Mesenchymal stem cell (in vitro differentiated cells and primary cell): ENCODE results near the gene SMC6.

ENCODE experiments used
- DNase-seq: peaks from one replicate; pipeline ENCODE4 v3.0.0-alpha.2; 2013
- H2AFZ ChIP-seq: one replicate; pipeline ENCODE4 v1.6.1; 2013; ENCODE audit warnings: low read depth, mild to moderate bottlenecking, control low read depth, inconsistent platforms, low read length, moderate library complexity
- H2AK5ac ChIP-seq: 2 replicates; pipeline ENCODE4 v1.6.1; 2013; ENCODE audit warnings: low read length, moderate library complexity, mild to moderate bottlenecking, inconsistent platforms; ENCODE audit not compliant: severe bottlenecking
- H2BK120ac ChIP-seq: one replicate; pipeline ENCODE4 v1.6.1; 2013; ENCODE audit warnings: low read depth, mild to moderate bottlenecking, inconsistent platforms, low read length, moderate library complexity
- H2BK12ac ChIP-seq, 2 experiments: one replicate each; pipeline ENCODE4 v1.6.1; 2013; ENCODE audit warnings: inconsistent platforms in 2 of 2, low read length in 2 of 2, mild to moderate bottlenecking in 2 of 2, moderate library complexity in 2 of 2, control low read depth in 1 of 2
- H2BK15ac ChIP-seq: one replicate; pipeline ENCODE4 v1.6.1; 2013; ENCODE audit warnings: mild to moderate bottlenecking, low read depth, inconsistent platforms; ENCODE audit not compliant: poor library complexity, severe bottlenecking
- H2BK5ac ChIP-seq: 2 replicates; pipeline ENCODE4 v1.6.1; 2013; ENCODE audit warnings: low read depth, mild to moderate bottlenecking, low read length, control low read depth, inconsistent platforms; ENCODE audit not compliant: poor library complexity, severe bottlenecking
- H3K14ac ChIP-seq, 2 experiments: one replicate each; pipeline ENCODE4 v1.6.1; 2013; ENCODE audit warnings: inconsistent platforms in 2 of 2, low read length in 2 of 2, control low read depth in 1 of 2, mild to moderate bottlenecking in 1 of 2, moderate library complexity in 1 of 2
- H3K18ac ChIP-seq, 2 experiments: one replicate each; pipeline ENCODE4 v1.6.1; 2013; ENCODE audit warnings: inconsistent platforms in 2 of 2, low read length in 2 of 2, control low read depth in 1 of 2, low read depth in 1 of 2, mild to moderate bottlenecking in 1 of 2
- H3K23ac ChIP-seq, 2 experiments: one replicate each; pipeline ENCODE4 v1.6.1; 2013; ENCODE audit warnings: inconsistent platforms in 2 of 2, low read length in 2 of 2, mild to moderate bottlenecking in 2 of 2, moderate library complexity in 2 of 2, control low read depth in 1 of 2
- H3K27ac ChIP-seq: 2 replicates; pipeline ENCODE4 v1.5.1; 2013; ENCODE audit warnings: mild to moderate bottlenecking, moderate library complexity, low read length, control low read depth, inconsistent platforms; ENCODE audit not compliant: poor library complexity, severe bottlenecking
- H3K27me3 ChIP-seq, 2 experiments: 2 replicates each; pipeline versions ENCODE4 v1.6.1 to v1.7.0; 2013; ENCODE audit warnings: low read length in 2 of 2, mild to moderate bottlenecking in 2 of 2, moderate library complexity in 2 of 2, control low read depth in 1 of 2, inconsistent platforms in 1 of 2; ENCODE audit not compliant: control insufficient read depth in 1 of 2, insufficient read depth in 1 of 2
- H3K36me3 ChIP-seq, 2 experiments: 2 replicates each; pipeline versions ENCODE4 v1.6.1 to v1.7.0; 2013; ENCODE audit warnings: low read length in 2 of 2, control low read depth in 1 of 2, inconsistent platforms in 1 of 2, low read depth in 1 of 2, mild to moderate bottlenecking in 1 of 2; ENCODE audit not compliant: insufficient read depth in 2 of 2, control insufficient read depth in 1 of 2
- H3K4ac ChIP-seq, 2 experiments: one replicate each; pipeline ENCODE4 v1.6.1; 2013; ENCODE audit warnings: inconsistent platforms in 2 of 2, low read length in 2 of 2, mild to moderate bottlenecking in 2 of 2, moderate library complexity in 2 of 2, control low read depth in 1 of 2, low read depth in 1 of 2
- H3K4me1 ChIP-seq: 2 replicates; pipeline ENCODE4 v1.6.1; 2013; ENCODE audit warnings: low read depth, low read length, control low read depth; ENCODE audit not compliant: control insufficient read depth, insufficient read depth
- H3K4me2 ChIP-seq: 2 replicates; pipeline ENCODE4 v1.6.1; 2013; ENCODE audit warnings: low read length, mild to moderate bottlenecking, inconsistent platforms; ENCODE audit not compliant: poor library complexity, severe bottlenecking
- H3K4me3 ChIP-seq, 2 experiments: 2 replicates each; pipeline versions ENCODE4 v1.5.1 to v1.7.0; 2013; ENCODE audit warnings: low read length in 2 of 2, mild to moderate bottlenecking in 2 of 2, control low read depth in 1 of 2, low read depth in 1 of 2; ENCODE audit not compliant: insufficient read depth in 1 of 2
- H3K79me1 ChIP-seq: replicated peaks from 2 replicates; pipeline ENCODE4 v1.6.1; 2013; ENCODE audit warnings: mild to moderate bottlenecking, control low read depth, low read length, inconsistent platforms; ENCODE audit not compliant: poor library complexity, severe bottlenecking
- H3K9ac ChIP-seq: 2 replicates; pipeline ENCODE4 v1.7.0; 2013; ENCODE audit warnings: mild to moderate bottlenecking, low read length, moderate library complexity
- H3K9me3 ChIP-seq: 2 replicates; pipeline ENCODE4 v1.7.0; 2013; ENCODE audit warnings: mild to moderate bottlenecking, low read length; ENCODE audit not compliant: control insufficient read depth
- H4K8ac ChIP-seq: one replicate; pipeline ENCODE4 v1.6.1; 2013; ENCODE audit warnings: inconsistent platforms, mild to moderate bottlenecking, low read length, moderate library complexity
- H4K91ac ChIP-seq: one replicate; pipeline ENCODE4 v1.6.1; 2013; ENCODE audit warnings: mild to moderate bottlenecking, low read length, inconsistent platforms
- WGBS: methylation state at CpG from one replicate; pipeline ENCODE4 v1.1.7; 2013; ENCODE audit warnings: mixed read lengths; 5-methylcytosine and 5-hydroxymethylcytosine counted together

SMC6 gene

DNA sequence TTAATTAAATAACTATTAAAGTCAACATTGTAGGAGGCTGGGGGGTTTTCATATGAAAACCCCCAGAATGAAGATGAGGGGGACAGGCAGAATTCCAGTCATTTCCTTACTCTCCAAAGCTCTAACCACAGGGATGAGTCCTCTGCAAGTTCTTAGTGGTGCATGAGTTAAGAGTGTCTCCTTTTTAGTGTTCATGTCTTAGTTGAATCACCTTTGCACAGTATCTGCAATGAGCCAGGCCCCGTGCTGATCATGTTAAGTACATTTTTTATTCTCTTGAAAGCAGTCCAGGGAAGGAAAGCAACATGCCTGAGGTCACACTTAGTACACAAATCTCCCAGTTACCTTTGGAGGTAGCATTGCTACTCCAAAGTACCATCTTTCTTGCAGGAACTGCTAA, 36.9 kb upstream of the SMC6 start:
- Histone ChIP-seq H3K23ac (no peak overlapping the region), H3K4ac (peak overlapping the region in 1 of 2 experiments; percentile 26), H4K8ac (no peak overlapping the region), H4K91ac (no peak overlapping the region), H3K36me3 (no peaks in the 10 kb centered on the region), H2BK5ac (no peak overlapping the region), H3K9ac (no peak overlapping the region), H3K79me1 (no peaks in the 10 kb centered on the region), H2BK12ac (peak overlapping the region in 1 of 2 experiments; percentile 18), H3K9me3 (no peaks in the 10 kb centered on the region), H3K27ac (no peak overlapping the region), H2BK15ac (no peak overlapping the region), H3K4me2 (no peak overlapping the region), H2AK5ac (no peak overlapping the region), H3K4me1 (peaks cover 3% of the 10 kb centered on the region), H2AFZ (no peak overlapping the region), H3K18ac (peak overlapping the region; percentile 46 to 67), H2BK120ac (no peak overlapping the region), H3K4me3 (no peak overlapping the region), H3K27me3 (peaks cover 0 to 4% of the 10 kb centered on the region in 2 experiments), H3K14ac (no peak overlapping the region)
- WGBS: 87% methylated on average over 1 of the region's 1 CpG
- DNase-seq: no peak

DNA sequence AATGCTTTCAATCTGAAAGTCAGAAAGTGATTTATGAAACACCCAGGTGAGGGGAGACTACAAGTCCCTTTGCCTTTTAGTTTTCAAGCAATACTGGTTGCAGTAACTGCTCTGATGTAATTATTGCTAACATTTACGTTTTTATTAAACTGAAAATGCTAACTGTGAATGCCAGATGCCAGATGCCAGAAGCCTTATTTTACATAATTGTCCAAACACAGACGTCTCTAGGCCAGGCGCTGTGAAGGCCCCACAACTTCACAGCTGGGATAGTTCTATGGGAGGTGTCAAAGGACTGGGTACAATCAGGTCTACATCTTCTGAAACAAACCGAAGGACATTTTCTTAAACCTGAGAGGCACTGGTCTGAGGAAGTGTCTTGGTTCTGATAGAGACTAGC, 35.2 kb upstream of the SMC6 start:
- Histone ChIP-seq H4K91ac (no peak overlapping the region), H3K27me3 (peaks cover 0 to 4% of the 10 kb centered on the region in 2 experiments), H3K18ac (no peak overlapping the region), H3K14ac (no peak overlapping the region), H3K9ac (no peak overlapping the region), H3K4me1 (peaks cover under 1% of the 10 kb centered on the region), H2BK12ac (no peak overlapping the region), H3K36me3 (no peaks in the 10 kb centered on the region), H3K4ac (no peak overlapping the region), H3K27ac (no peak overlapping the region), H2AFZ (no peak overlapping the region), H4K8ac (no peak overlapping the region), H2BK15ac (no peak overlapping the region), H2BK5ac (no peak overlapping the region), H3K9me3 (no peaks in the 10 kb centered on the region), H2AK5ac (no peak overlapping the region), H3K79me1 (no peaks in the 10 kb centered on the region), H3K23ac (no peak overlapping the region), H3K4me2 (no peak overlapping the region), H3K4me3 (no peak overlapping the region), H2BK120ac (no peak overlapping the region)
- DNase-seq: no peak
- 80% methylated on average over 1 of the region's 4 CpGs for WGBS

DNA sequence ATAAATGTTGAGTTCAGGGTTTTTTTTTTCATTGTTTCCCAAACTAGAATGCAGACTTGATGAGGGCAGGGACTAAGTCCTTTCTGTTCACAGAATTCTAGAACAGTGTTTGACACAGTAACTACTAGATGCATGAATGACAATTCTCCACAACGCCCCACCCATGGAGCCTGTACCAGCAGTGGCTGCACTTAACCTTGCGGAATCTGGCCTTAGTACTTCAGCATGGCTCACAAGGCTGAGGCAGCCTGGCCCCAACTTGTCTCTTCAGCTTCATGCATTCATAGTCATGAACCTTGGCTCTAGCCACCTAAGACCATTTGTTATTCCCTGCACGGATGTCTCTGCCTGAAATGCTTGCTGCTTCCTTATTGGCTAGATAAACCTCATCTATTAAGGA, 33.1 kb upstream of the SMC6 start:
- 91% methylated on average over 3 of the region's 3 CpGs for whole genome bisulfite sequencing
- no peak overlapping the region for H2AFZ ChIP-seq
- H2BK15ac ChIP-seq: no peak overlapping the region
- H4K8ac ChIP-seq: peak overlapping the region; percentile 1
- no peak overlapping the region for H3K27ac ChIP-seq
- H3K36me3 ChIP-seq: peaks cover 0 to 9% of the 10 kb centered on the region in 2 experiments
- H2AK5ac ChIP-seq: no peak overlapping the region
- H3K4me2 ChIP-seq: no peak overlapping the region
- no peaks in the 10 kb centered on the region for H3K9me3 ChIP-seq
- no peak overlapping the region for H2BK120ac ChIP-seq
- H3K79me1 ChIP-seq: no peaks in the 10 kb centered on the region
- no peak overlapping the region for H3K14ac ChIP-seq
- no peak overlapping the region for H2BK5ac ChIP-seq
- peaks cover 0 to 4% of the 10 kb centered on the region in 2 experiments for H3K27me3 ChIP-seq
- H3K23ac ChIP-seq: no peak overlapping the region
- H3K4ac ChIP-seq: no peak overlapping the region
- H3K18ac ChIP-seq: no peak overlapping the region
- no peaks in the 10 kb centered on the region for H3K4me1 ChIP-seq
- no peak for DNase-seq
- H4K91ac ChIP-seq: no peak overlapping the region
- no peak overlapping the region for H2BK12ac ChIP-seq
- H3K9ac ChIP-seq: no peak overlapping the region
- no peak overlapping the region for H3K4me3 ChIP-seq

DNA sequence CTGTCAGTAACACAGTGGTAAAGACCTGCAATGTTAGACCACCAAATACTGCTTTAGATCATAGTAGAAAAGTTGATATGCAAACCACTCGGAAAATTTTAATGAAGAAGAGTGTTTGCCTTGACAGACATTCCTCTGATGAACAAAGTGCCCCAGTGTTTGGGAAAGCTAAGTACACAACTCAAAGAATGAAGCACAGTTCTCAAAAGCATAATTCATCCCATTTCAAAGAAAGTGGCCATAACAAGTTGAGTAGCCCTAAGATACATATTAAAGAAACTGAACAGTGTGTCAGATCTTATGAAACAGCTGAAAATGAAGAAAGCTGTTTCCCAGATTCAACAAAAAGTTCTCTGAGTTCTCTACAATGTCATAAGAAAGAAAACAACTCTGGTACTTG, 27.9 kb upstream of the SMC6 start:
- H3K18ac ChIP-seq: no peak overlapping the region
- H2AK5ac ChIP-seq: no peak overlapping the region
- H3K27me3 ChIP-seq: no peaks in the 10 kb centered on the region
- no peak overlapping the region for H2AFZ ChIP-seq
- 100% methylated on average over 1 of the region's 1 CpG for WGBS
- H3K9ac ChIP-seq: no peak overlapping the region
- H3K27ac ChIP-seq: no peak overlapping the region
- no peak overlapping the region for H3K4me3 ChIP-seq
- H2BK120ac ChIP-seq: no peak overlapping the region
- no peaks in the 10 kb centered on the region for H3K9me3 ChIP-seq
- no peak overlapping the region for H4K91ac ChIP-seq
- no peak overlapping the region for H3K14ac ChIP-seq
- no peak overlapping the region for H2BK12ac ChIP-seq
- no peak overlapping the region for H4K8ac ChIP-seq
- H3K36me3 ChIP-seq: peaks cover 0 to 35% of the 10 kb centered on the region in 2 experiments
- H3K4me2 ChIP-seq: no peak overlapping the region
- no peak overlapping the region for H3K4ac ChIP-seq
- no peak overlapping the region for H3K23ac ChIP-seq
- H2BK15ac ChIP-seq: no peak overlapping the region
- DNase-seq: no peak
- no peaks in the 10 kb centered on the region for H3K4me1 ChIP-seq
- H2BK5ac ChIP-seq: no peak overlapping the region
- no peaks in the 10 kb centered on the region for H3K79me1 ChIP-seq
